Endothelial cell of umbilical vein (primary cell): Measurements from ENCODE around the gene OR5B21. TPM values are rescaled to one million over a fixed set of nuclear protein-coding genes. Genes with fewer than 3 reads are reported as not detected.

Experiments used
- BruUV-seq: library from RNA; stranded (reverse); fragments of 400-500 nt; replicated peaks from 2 replicates; lab custom pipeline; 2021; lab: Mats Ljungman, UMichigan
- CTCF ChIA-PET: fragments of 300-600, 350-600 bp; sonication (Branson Sonifier 250); formaldehyde crosslinking; loops from one replicate; lab custom pipeline; 2021; ENCODE audit warnings: antibody characterized with exemption, inconsistent platforms; lab: Charles Lee
- POLR2A ChIA-PET: fragments of 300-600, 350-600 bp; sonication (Branson Sonifier 250); formaldehyde crosslinking; loops from one replicate; lab custom pipeline; 2021; ENCODE audit warnings: antibody characterized with exemption, inconsistent platforms; lab: Charles Lee
- DNase-seq: peaks from one replicate; pipeline ENCODE4 v3.0.0-alpha.2; 2011; ENCODE audit warnings: low read depth, low spot score
- FAIRE-seq: peaks from 2 replicates; lab custom pipeline; 2011; peaks lifted over from hg19 to GRCh38; lab: Jason Lieb, UNC
- H2AFZ ChIP-seq: 2 replicates; pipeline ENCODE4 v1.6.0; 2012; ENCODE audit warnings: low read depth, low read length, control low read depth, inconsistent platforms
- H3K27ac ChIP-seq: 2 replicates; pipeline ENCODE4 v1.5.1; 2011; ENCODE audit warnings: low read depth, mild to moderate bottlenecking, control low read depth, low read length, moderate library complexity; ENCODE audit not compliant: insufficient read depth
- H3K27me3 ChIP-seq, 2 experiments: 2 replicates each; pipeline versions ENCODE4 v1.6.0 to v1.6.1; 2011; ENCODE audit warnings: low read length in 2 of 2, mixed read lengths in 1 of 2; ENCODE audit not compliant: control insufficient read depth in 2 of 2, insufficient read depth in 2 of 2
- H3K36me3 ChIP-seq, 2 experiments: 2 replicates in 1 of 2; 3 replicates in 1 of 2; pipeline ENCODE4 v1.5.1; 2011; ENCODE audit warnings: low read length in 2 of 2, mild to moderate bottlenecking in 1 of 2, moderate library complexity in 1 of 2; ENCODE audit not compliant: control insufficient read depth in 2 of 2, insufficient read depth in 2 of 2; ENCODE audit errors: extremely low read depth in 1 of 2
- H3K4me1 ChIP-seq: 3 replicates; pipeline ENCODE4 v1.5.1; 2011; ENCODE audit warnings: mild to moderate bottlenecking, low read length; ENCODE audit not compliant: control insufficient read depth, insufficient read depth; ENCODE audit errors: extremely low read depth
- H3K4me2 ChIP-seq: 2 replicates; pipeline ENCODE4 v1.6.1; 2011; ENCODE audit warnings: low read length, control low read depth, mixed read lengths; ENCODE audit not compliant: insufficient read depth
- H3K4me3 ChIP-seq, 3 experiments: fragments of 200-600 bp in 1 of 3; sonication (generic), shearing (Covaris generic) in 1 of 3; replicated peaks in 1 of 3; 2 replicates each; pipeline ENCODE4 v1.5.1; 2011 to 2016; ENCODE audit warnings: control low read depth in 3 of 3, low read length in 3 of 3, mild to moderate bottlenecking in 2 of 3, inconsistent platforms in 1 of 3, low read depth in 1 of 3, moderate library complexity in 1 of 3; ENCODE audit not compliant: insufficient read depth in 1 of 3
- H3K79me2 ChIP-seq: 2 replicates; pipeline ENCODE4 v1.6.0; 2012; ENCODE audit warnings: low read length, inconsistent platforms; ENCODE audit not compliant: control insufficient read depth, insufficient read depth
- H3K9ac ChIP-seq: replicated peaks from 2 replicates; pipeline ENCODE3; 2011; ENCODE audit warnings: low read length, control low read depth; ENCODE audit not compliant: insufficient read depth; ENCODE audit errors: extremely low read depth
- H3K9me1 ChIP-seq: replicated peaks from 3 replicates; pipeline ENCODE4 v1.6.0; 2011; ENCODE audit warnings: mild to moderate bottlenecking, low read length; ENCODE audit not compliant: control insufficient read depth, insufficient read depth; ENCODE audit errors: extremely low read depth
- H3K9me3 ChIP-seq: replicated peaks from 2 replicates; pipeline ENCODE4 v1.5.1; 2012; ENCODE audit warnings: low read length, inconsistent platforms; ENCODE audit not compliant: control insufficient read depth, insufficient read depth
- H4K20me1 ChIP-seq: replicated peaks from 2 replicates; pipeline ENCODE3; 2011; ENCODE audit warnings: mild to moderate bottlenecking, low read length; ENCODE audit not compliant: control insufficient read depth, insufficient read depth; ENCODE audit errors: extremely low read depth
- EZH2 ChIP-seq: IDR thresholded peaks from 2 replicates; pipeline ENCODE4 v1.6.1; 2012; ENCODE audit warnings: borderline replicate concordance, low read depth, mild to moderate bottlenecking, moderate library complexity, low read length, inconsistent platforms; ENCODE audit not compliant: severe bottlenecking
- FOS ChIP-seq: IDR thresholded peaks from 2 replicates; pipeline ENCODE4 v1.6.1; 2011; ENCODE audit warnings: mild to moderate bottlenecking, low read length, moderate library complexity, borderline replicate concordance; ENCODE audit not compliant: insufficient read depth
- GATA2 ChIP-seq: IDR thresholded peaks from 2 replicates; pipeline ENCODE4 v1.7.0; 2011; ENCODE audit warnings: low read depth, mild to moderate bottlenecking, moderate library complexity, mixed read lengths, low read length; ENCODE audit not compliant: insufficient read length, insufficient read depth
- MAX ChIP-seq: IDR thresholded peaks from 2 replicates; pipeline ENCODE4 v1.6.1; 2011; ENCODE audit not compliant: insufficient read depth, insufficient read length
- MYC ChIP-seq: IDR thresholded peaks from one replicate; pipeline ENCODE4 v1.6.1; 2011; ENCODE audit warnings: mild to moderate bottlenecking, low read depth, low read length
- POLR2A ChIP-seq: IDR thresholded peaks from 2 replicates; pipeline ENCODE4 v1.6.1; 2012; ENCODE audit warnings: low read depth, mild to moderate bottlenecking, control low read depth, low read length
- dilution Hi-C: fragments of 300-500 bp; cut with MboI; formaldehyde crosslinking; loops from one replicate; pipeline ENCODE4 v1.15.0; 2019; ENCODE audit warnings: low sequenced_read_pairs; ENCODE audit not compliant: extremely low pct_ligation_motif_present
- intact Hi-C: fragments of 100-400 bp; cut with micrococcal nuclease; formaldehyde crosslinking; loops from one replicate; pipeline ENCODE4 v1.10.0; 2022
- polyA plus RNA-seq, 4 experiments: library from polyadenylated mRNA; depleted of rRNA in 3 of 4; stranded (reverse) in 3 of 4; unstranded in 1 of 4; fragments of >200 nt; gene quantifications; 2 replicates each; pipeline versions ENCODE4 v1.2.1 to v1.2.3, GENCODE V29; 2011 to 2012; ENCODE audit warnings: missing spikeins in 1 of 4
- total RNA-seq: library from RNA; stranded (reverse); gene quantifications from 2 replicates; pipeline ENCODE4 v1.2.3, GENCODE V29; 2021

Gene OR5B21
- total and polyA plus RNA-seq, 2 donors (not counting 3 experiments of a cell fraction or from before 2014, with no cell fraction given) = not detected

- ChIA-PET POLR2A (no interaction called here), CTCF (interaction anchor here (1.5 kb wide), 1 partner anchor 38 kb away, joined by 3 read pairs; no protein-coding TSS in a partner anchor)
- BruUV-seq = no TSS peak
- Histone ChIP-seq H3K4me2 (no peak overlapping the region), H3K9me1 (no peaks in the 10 kb centered on the region), H3K27me3 (no peaks in the 10 kb centered on the region), H4K20me1 (no peaks in the 10 kb centered on the region), H3K79me2 (no peaks in the 10 kb centered on the region), H3K4me3 (no peak overlapping the region), H2AFZ (no peak overlapping the region), H3K36me3 (peaks cover 0 to 2% of the 10 kb centered on the region in 2 experiments), H3K9ac (no peak overlapping the region), H3K9me3 (no peaks in the 10 kb centered on the region), H3K27ac (no peak overlapping the region), H3K4me1 (no peaks in the 10 kb centered on the region)
- FAIRE-seq (no peak), DNase-seq (no peak)
- intact Hi-C loops (no loop called here), dilution Hi-C loops (no loop called here)
- TF ChIP-seq POLR2A = no peak
- no peak for TF ChIP-seq EZH2
- no peak for TF ChIP-seq MAX
- no peak for TF ChIP-seq GATA2
- no peak for TF ChIP-seq MYC
Measured at GRCh38 chr11:58530236-58530635, 22.3 kb upstream of the OR5B21 start.

DNA sequence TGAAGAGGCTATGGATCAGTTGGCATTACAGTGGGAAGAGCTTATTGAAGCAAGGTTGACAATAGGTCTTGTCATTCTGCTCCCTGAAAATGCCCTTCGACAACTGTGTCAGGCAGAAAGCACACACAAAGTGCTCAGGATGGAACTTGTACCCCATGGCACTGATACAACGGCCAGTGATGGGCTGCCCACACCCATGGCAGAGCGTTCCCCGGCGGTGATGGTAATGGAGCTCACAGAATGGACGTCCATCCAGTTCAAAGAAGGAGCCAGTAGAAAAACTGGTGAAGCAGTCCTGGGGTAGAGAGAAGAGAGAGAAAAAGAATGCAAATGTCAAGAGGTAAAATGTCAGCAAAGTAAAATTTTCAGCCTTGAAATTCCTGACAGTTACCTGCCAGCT lies 19.5 kb upstream of the OR5B21 start:
- CTCF ChIA-PET = interaction anchor here (0.7 to 2.4 kb wide), 4 partner anchors 41 to 1069 kb away, joined by 3 to 10 read pairs (median 6); no protein-coding TSS in a partner anchor
- DNase-seq (no peak), FAIRE-seq (no peak)

More for the DNA sequence above, 19.5 kb upstream of the OR5B21 start:
- Histone ChIP-seq H3K4me2 (no peak overlapping the region), H3K9me3 (no peaks in the 10 kb centered on the region), H3K79me2 (no peaks in the 10 kb centered on the region), H4K20me1 (no peaks in the 10 kb centered on the region), H2AFZ (no peak overlapping the region), H3K36me3 (peaks cover 0 to 2% of the 10 kb centered on the region in 2 experiments), H3K4me1 (no peaks in the 10 kb centered on the region), H3K27ac (no peak overlapping the region), H3K9me1 (no peaks in the 10 kb centered on the region), H3K9ac (no peak overlapping the region), H3K27me3 (peaks cover 0 to 4% of the 10 kb centered on the region in 2 experiments), H3K4me3 (no peak overlapping the region)
- POLR2A ChIA-PET = no interaction called here
- BruUV-seq = no TSS peak
- TF ChIP-seq EZH2 (no peak), FOS (no peak)
- dilution Hi-C loops = no loop called here
- intact Hi-C loops = no loop called here
